ENCODE data around the gene PTK7.

PTK7 gene

GRCh38 chr6:43082806-43083655 lies 6.9 kb downstream of the PTK7 start:
- DNase-seq (ENCODE audit: low read depth in 2 of 3, low spot score in 2 of 3) = no peak

GRCh38 chr6:43086022-43086658 lies 10.0 kb downstream of the PTK7 start:
- no peak for DNase-seq (ENCODE audit: low read depth in 2 of 3, low spot score in 2 of 3)

DNA sequence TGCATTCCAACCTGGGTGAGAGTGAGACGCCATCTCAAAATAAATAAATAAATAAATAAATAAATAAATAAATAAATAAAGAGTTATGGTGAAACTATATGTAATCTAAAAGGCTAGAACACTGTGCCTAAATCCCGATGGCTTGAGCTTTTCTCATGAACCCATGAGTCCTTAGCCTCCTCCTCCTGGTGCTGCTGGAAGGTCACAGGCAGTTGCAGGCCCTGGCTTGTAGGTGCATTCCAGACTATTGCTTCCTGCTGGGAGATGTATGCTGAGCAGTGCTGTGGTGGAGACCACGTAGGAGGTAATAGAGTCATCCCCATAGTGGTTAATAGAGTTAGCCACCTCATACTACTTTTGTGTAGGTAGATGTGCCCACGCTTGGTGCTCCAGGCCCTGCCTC lies 12.5 kb downstream of the PTK7 start:
- DNase-seq (ENCODE audit: low read depth in 2 of 3, low spot score in 2 of 3) = no peak

- DNase-seq (ENCODE audit: low read depth in 2 of 3, low spot score in 2 of 3) = no peak
Measured at GRCh38 chr6:43089467-43089866, 13.4 kb downstream of the PTK7 start.

GRCh38 chr6:43089874-43090558 lies 13.9 kb downstream of the PTK7 start:
- DNase-seq (ENCODE audit: low read depth in 2 of 3, low spot score in 2 of 3) = no peak

GRCh38 chr6:43090559-43090956 lies 14.4 kb downstream of the PTK7 start:
- DNase-seq (ENCODE audit: low read depth in 2 of 3, low spot score in 2 of 3) = no peak

DNA sequence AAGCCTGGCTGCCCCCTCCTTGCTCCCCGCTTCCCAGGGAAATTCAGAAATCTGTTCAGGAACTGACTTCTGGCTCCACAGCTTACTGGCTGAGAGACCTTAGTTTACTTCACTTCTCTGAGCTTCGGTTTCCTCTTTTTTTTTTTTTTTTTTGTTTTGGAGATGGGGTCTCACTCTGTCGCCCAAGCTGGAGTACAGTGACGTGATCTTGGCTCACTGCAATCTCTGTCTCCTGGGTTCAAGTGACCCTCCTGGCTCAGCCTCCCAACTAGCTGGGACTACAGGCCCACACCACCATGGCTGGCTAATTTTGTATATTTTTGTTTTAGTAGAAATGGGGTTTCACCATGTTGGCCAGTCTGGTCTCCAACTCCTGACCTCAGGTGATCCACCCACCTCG lies 14.9 kb downstream of the PTK7 start:
- DNase-seq (ENCODE audit: low read depth in 2 of 3, low spot score in 2 of 3) = no peak

GRCh38 chr6:43091436-43091991 lies 15.4 kb downstream of the PTK7 start:
- no peak for DNase-seq (ENCODE audit: low read depth in 2 of 3, low spot score in 2 of 3)

- no peak for DNase-seq (ENCODE audit: low read depth in 2 of 3, low spot score in 2 of 3)
Measured at GRCh38 chr6:43092635-43093034, 16.5 kb downstream of the PTK7 start.

GRCh38 chr6:43093436-43094289 lies 17.5 kb downstream of the PTK7 start:
- DNase-seq (ENCODE audit: low read depth in 2 of 3, low spot score in 2 of 3) = no peak

DNA sequence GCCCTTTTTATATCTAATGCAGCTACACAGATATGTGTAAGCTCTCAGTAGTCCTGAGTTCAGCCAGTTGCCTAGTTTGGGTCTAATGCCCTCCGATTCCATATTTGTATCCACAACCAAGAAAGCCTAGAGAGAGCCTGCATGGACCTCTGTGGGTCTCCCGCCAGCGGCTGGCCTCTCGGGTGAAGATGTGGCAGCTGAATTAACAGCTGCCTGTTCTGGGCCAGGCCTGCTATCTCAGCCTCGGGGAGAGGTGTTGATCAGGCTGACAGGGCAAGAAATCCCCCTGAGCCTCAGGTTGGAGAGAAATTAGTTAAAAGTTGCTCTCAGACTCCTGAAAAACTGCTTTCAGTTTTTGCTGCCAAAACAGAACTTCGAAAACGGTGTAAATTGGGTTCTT lies 19.8 kb downstream of the PTK7 start:
- no peak for DNase-seq (ENCODE audit: low read depth in 2 of 3, low spot score in 2 of 3)

- DNase-seq (ENCODE audit: low read depth in 2 of 3, low spot score in 2 of 3) = no peak
Measured at GRCh38 chr6:43096451-43097097, 20.5 kb downstream of the PTK7 start.

GRCh38 chr6:43097098-43097489 lies 21.0 kb downstream of the PTK7 start:
- no peak for DNase-seq (ENCODE audit: low read depth in 2 of 3, low spot score in 2 of 3)

DNA sequence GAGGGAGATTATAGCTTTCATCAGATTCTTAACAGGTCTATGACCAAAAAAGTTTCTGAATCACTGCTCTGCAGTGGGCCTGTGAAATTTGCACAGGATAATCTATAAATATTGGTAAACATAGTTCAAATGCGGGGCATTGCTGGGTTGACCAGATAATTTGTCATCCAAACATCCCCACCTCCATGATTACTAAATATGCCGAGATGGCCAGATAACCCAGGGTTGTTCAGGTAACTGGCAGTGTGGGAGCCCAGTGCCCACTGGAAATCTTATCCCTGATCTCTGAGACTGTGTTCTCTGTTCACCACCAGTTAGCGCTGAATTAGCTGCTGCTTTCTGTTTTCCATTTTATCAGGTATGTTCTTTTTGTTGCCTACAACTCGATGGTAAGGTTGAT lies 21.4 kb downstream of the PTK7 start:
- no peak for DNase-seq (ENCODE audit: low read depth in 2 of 3, low spot score in 2 of 3)

GRCh38 chr6:43101497-43101896 lies 25.4 kb downstream of the PTK7 start:
- DNase-seq (ENCODE audit: low read depth in 2 of 3, low spot score in 2 of 3) = no peak

DNA sequence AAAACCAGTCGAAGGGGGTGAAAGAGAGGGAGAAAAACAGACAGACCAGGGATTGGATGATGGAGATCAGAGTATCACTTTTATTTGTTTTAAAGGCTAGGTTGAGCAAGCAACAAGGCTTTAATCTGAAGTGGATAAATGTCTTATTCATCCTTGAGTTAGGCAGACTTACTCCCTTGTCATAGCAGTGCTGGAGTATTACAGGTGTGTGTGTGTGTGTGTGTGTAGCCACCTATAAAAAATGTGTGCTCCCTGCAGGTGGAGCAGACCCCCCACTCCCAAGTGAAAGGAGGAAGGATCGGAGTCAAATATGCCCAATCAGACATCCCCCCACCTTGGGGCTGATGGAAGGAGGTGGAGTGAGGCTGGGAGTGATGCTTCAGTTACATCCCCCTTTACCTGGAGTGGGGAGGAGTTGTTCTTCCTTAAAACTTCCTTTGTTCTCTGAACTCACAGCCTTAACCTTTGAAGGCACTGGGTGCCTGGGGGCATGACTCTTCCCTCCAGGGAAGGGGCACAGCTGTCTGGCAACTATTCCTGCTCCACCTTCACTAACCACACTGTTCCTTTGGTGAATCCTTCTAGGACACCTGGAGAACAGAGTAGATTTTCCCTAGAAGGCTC lies 27.3 kb downstream of the PTK7 start:
- no peak for DNase-seq (ENCODE audit: low read depth in 2 of 3, low spot score in 2 of 3)

GRCh38 chr6:43105538-43106222 lies 29.6 kb downstream of the PTK7 start:
- no peak for DNase-seq (ENCODE audit: low read depth in 2 of 3, low spot score in 2 of 3)

DNA sequence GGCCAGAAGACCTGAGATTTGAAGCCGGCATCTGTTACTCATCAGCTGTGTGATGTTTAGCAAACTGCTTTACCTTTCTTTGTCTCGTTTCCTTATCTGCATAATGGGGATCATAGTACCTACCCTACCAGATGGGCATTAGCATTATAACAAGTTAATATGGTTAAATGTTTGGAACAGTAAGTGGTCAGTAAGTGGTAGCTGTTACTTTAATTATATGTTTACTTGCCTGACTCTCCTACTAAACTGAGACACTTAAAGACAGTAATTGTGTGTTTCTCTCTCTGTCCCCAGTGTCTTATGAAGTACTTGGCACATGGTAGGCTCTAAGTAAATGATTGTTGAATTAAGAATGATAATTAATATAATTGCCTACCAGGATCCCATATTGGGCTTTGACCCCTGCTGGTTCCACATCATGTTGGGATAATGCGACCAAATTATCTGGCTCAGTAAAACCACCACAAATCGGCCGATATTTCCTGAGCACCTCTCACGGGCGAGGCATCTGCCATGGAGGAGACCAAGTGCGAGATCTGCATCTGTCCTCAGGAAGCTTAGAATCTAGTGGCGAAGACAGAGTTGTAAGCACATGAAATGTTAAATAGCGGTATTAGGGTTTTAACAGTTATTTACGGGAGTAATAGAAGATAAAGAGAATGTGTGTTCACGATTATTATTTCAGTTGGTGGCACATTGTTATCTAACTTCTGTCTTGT lies 31.4 kb downstream of the PTK7 start:
- DNase-seq (ENCODE audit: low read depth in 2 of 3, low spot score in 2 of 3) = no peak
